H1 (cell line): ENCODE results near the gene ZSCAN10. TPM values are rescaled to one million over a fixed set of nuclear protein-coding genes. Genes with fewer than 3 reads are reported as not detected.
"Not testable (repeated sequence)": the region's sequence is repeated elsewhere in the genome, so short reads cannot be mapped to it uniquely, and the experiment has no call there.

Experiments
- CTCF ChIA-PET: fragments of 300-600 bp; sonication (Branson Sonifier 250); formaldehyde crosslinking; loops from one replicate; lab custom pipeline; 2021; ENCODE audit not compliant: partially characterized antibody; lab: Charles Lee
- POLR2A ChIA-PET: fragments of 300-600 bp; sonication (Branson Sonifier 250); formaldehyde crosslinking; loops from one replicate; lab custom pipeline; 2021; ENCODE audit warnings: inconsistent platforms; ENCODE audit not compliant: partially characterized antibody; lab: Charles Lee
- DNase-seq, 2 experiments: peaks; one replicate each; pipeline versions ENCODE4 v3.0.0 to v3.0.0-alpha.2; 2010 to 2022; ENCODE audit warnings: low spot score in 2 of 2, low read depth in 1 of 2, mixed read lengths in 1 of 2
- FAIRE-seq: peaks from 2 replicates; lab custom pipeline; 2011; peaks lifted over from hg19 to GRCh38; lab: Jason Lieb, UNC
- H2AFZ ChIP-seq: 2 replicates; pipeline ENCODE4 v1.8.1; 2012; ENCODE audit warnings: low read length, inconsistent platforms
- H2AK5ac ChIP-seq: 2 replicates; pipeline ENCODE4 v1.6.1; 2013; ENCODE audit warnings: low read depth, low read length
- H2BK120ac ChIP-seq: replicated peaks from 2 replicates; pipeline ENCODE3; 2013; ENCODE audit warnings: low read depth, low read length, inconsistent platforms
- H2BK12ac ChIP-seq: 2 replicates; pipeline ENCODE4 v1.6.1; 2013; ENCODE audit warnings: low read depth, low read length
- H2BK15ac ChIP-seq: 2 replicates; pipeline ENCODE4 v1.6.1; 2013; ENCODE audit warnings: low read length
- H2BK20ac ChIP-seq: 2 replicates; pipeline ENCODE4 v1.6.1; 2013; ENCODE audit warnings: low read length
- H2BK5ac ChIP-seq: 2 replicates; pipeline ENCODE4 v1.6.1; 2013; ENCODE audit warnings: low read depth, low read length
- H3K14ac ChIP-seq: 2 replicates; pipeline ENCODE4 v1.6.1; 2013; ENCODE audit warnings: inconsistent platforms; ENCODE audit not compliant: insufficient read length
- H3K18ac ChIP-seq: 2 replicates; pipeline ENCODE4 v1.6.1; 2013; ENCODE audit warnings: low read length; ENCODE audit errors: extremely low read depth
- H3K23ac ChIP-seq: 2 replicates; pipeline ENCODE4 v1.6.1; 2013; ENCODE audit warnings: inconsistent platforms; ENCODE audit not compliant: insufficient read length
- H3K23me2 ChIP-seq: 2 replicates; pipeline ENCODE4 v1.6.1; 2013; ENCODE audit warnings: low read depth, low read length
- H3K27ac ChIP-seq: 2 replicates; pipeline ENCODE4 v1.6.1; 2011; ENCODE audit warnings: low read depth, low read length, inconsistent platforms
- H3K27me3 ChIP-seq, 4 experiments: replicated peaks in 1 of 4; 1 replicate in 1 of 4; 2 replicates in 3 of 4; pipeline versions ENCODE4 v1.6.1 to v1.8.1; 2011 to 2013; ENCODE audit warnings: low read length in 3 of 4, mild to moderate bottlenecking in 3 of 4, inconsistent platforms in 2 of 4, mixed read lengths in 2 of 4, moderate library complexity in 1 of 4; ENCODE audit not compliant: control insufficient read depth in 3 of 4, insufficient read depth in 3 of 4; ENCODE audit errors: extremely low read depth in 1 of 4
- H3K36me3 ChIP-seq, 4 experiments: 2 replicates each; pipeline versions ENCODE4 v1.6.1 to v1.8.1; 2011 to 2013; ENCODE audit warnings: mild to moderate bottlenecking in 4 of 4, low read length in 3 of 4, moderate library complexity in 2 of 4, control low read depth in 1 of 4, inconsistent platforms in 1 of 4; ENCODE audit not compliant: insufficient read depth in 4 of 4, control insufficient read depth in 2 of 4
- H3K4ac ChIP-seq: replicated peaks from 2 replicates; pipeline ENCODE3; 2013; ENCODE audit warnings: low read length, low read depth, mixed read lengths, inconsistent platforms; ENCODE audit not compliant: insufficient read length
- H3K4me1 ChIP-seq, 4 experiments: replicated peaks in 1 of 4; 1 replicate in 1 of 4; 2 replicates in 3 of 4; pipeline versions ENCODE4 v1.6.1 to v1.8.1; 2011 to 2013; ENCODE audit warnings: low read length in 3 of 4, inconsistent platforms in 2 of 4, mixed read lengths in 1 of 4; ENCODE audit not compliant: insufficient read depth in 4 of 4, control insufficient read depth in 3 of 4
- H3K4me2 ChIP-seq, 2 experiments: 2 replicates each; pipeline versions ENCODE4 v1.6.1 to v1.8.1; 2011 to 2013; ENCODE audit warnings: low read depth in 2 of 2, low read length in 2 of 2, control low read depth in 1 of 2, inconsistent platforms in 1 of 2, mild to moderate bottlenecking in 1 of 2; ENCODE audit not compliant: insufficient read depth in 1 of 2
- H3K4me3 ChIP-seq, 4 experiments: fragments of 200-600, 300-600 bp in 1 of 4; sonication (generic), shearing (Covaris generic), sonication (Bioruptor Twin) in 1 of 4; 2 replicates each; pipeline versions ENCODE4 v1.5.1 to v1.8.1; 2011 to 2016; ENCODE audit warnings: low read length in 4 of 4, low read depth in 3 of 4, control low read depth in 2 of 4, inconsistent platforms in 2 of 4, mild to moderate bottlenecking in 2 of 4, mixed read lengths in 1 of 4, moderate library complexity in 1 of 4; ENCODE audit not compliant: insufficient read depth in 2 of 4; ENCODE audit errors: extremely low read depth in 1 of 4
- H3K56ac ChIP-seq: replicated peaks from 2 replicates; pipeline ENCODE3; 2013; ENCODE audit warnings: low read depth, mild to moderate bottlenecking, mixed read lengths, low read length, inconsistent platforms; ENCODE audit not compliant: insufficient read length
- H3K79me1 ChIP-seq: 2 replicates; pipeline ENCODE4 v1.6.1; 2013; ENCODE audit warnings: low read depth, low read length, control low read depth
- H3K79me2 ChIP-seq, 2 experiments: 2 replicates each; pipeline versions ENCODE4 v1.6.1 to v1.8.1; 2012 to 2013; ENCODE audit warnings: low read length in 2 of 2, mild to moderate bottlenecking in 2 of 2, inconsistent platforms in 1 of 2; ENCODE audit not compliant: insufficient read depth in 2 of 2, control insufficient read depth in 1 of 2
- H3K9ac ChIP-seq, 4 experiments: replicated peaks in 1 of 4; 1 replicate in 1 of 4; 2 replicates in 3 of 4; pipeline versions ENCODE4 v1.6.1 to v1.8.1; 2011 to 2013; ENCODE audit warnings: low read depth in 3 of 4, low read length in 3 of 4, control low read depth in 2 of 4, mild to moderate bottlenecking in 2 of 4, moderate library complexity in 2 of 4, inconsistent platforms in 1 of 4; ENCODE audit errors: extremely low read depth in 1 of 4
- H3K9me3 ChIP-seq, 2 experiments: 2 replicates each; pipeline versions ENCODE4 v1.6.1 to v1.8.1; 2012 to 2013; ENCODE audit warnings: mild to moderate bottlenecking in 2 of 2, moderate library complexity in 2 of 2, control low read depth in 1 of 2, inconsistent platforms in 1 of 2, low read depth in 1 of 2, low read length in 1 of 2, mixed read lengths in 1 of 2; ENCODE audit not compliant: insufficient read depth in 2 of 2
- H4K20me1 ChIP-seq, 2 experiments: replicated peaks in 1 of 2; 2 replicates each; pipeline versions ENCODE3 to v1.8.1; 2011 to 2013; ENCODE audit warnings: inconsistent platforms in 2 of 2, low read length in 2 of 2, mild to moderate bottlenecking in 1 of 2; ENCODE audit not compliant: insufficient read depth in 2 of 2, control insufficient read depth in 1 of 2
- H4K5ac ChIP-seq: 2 replicates; pipeline ENCODE4 v1.6.1; 2013; ENCODE audit warnings: low read length, low read depth, mixed read lengths, inconsistent platforms; ENCODE audit not compliant: insufficient read length
- H4K8ac ChIP-seq: 2 replicates; pipeline ENCODE4 v1.8.0; 2013; ENCODE audit warnings: mild to moderate bottlenecking, moderate library complexity, low read length, inconsistent platforms; ENCODE audit not compliant: insufficient read depth; ENCODE audit errors: extremely low read depth
- H4K91ac ChIP-seq: replicated peaks from 2 replicates; pipeline ENCODE3; 2013; ENCODE audit warnings: low read length, mixed read lengths, inconsistent platforms; ENCODE audit not compliant: insufficient read length
- WGBS, 2 experiments: shearing (Covaris generic) in 1 of 2; methylation state at CpG; one replicate each; pipeline versions ENCODE4 v1.1.6 to v1.1.7; 2013 to 2015; ENCODE audit warnings: low lambda C conversion rate in 2 of 2, mixed read lengths in 2 of 2, inconsistent platforms in 1 of 2, low coverage in 1 of 2, missing lambda C conversion rate in 1 of 2; ENCODE audit not compliant: insufficient replicate concordance in 2 of 2, insufficient coverage in 1 of 2, insufficient read length in 1 of 2; ENCODE audit errors: extremely low coverage in 1 of 2, missing lambda C conversion rate in 1 of 2; 5-methylcytosine and 5-hydroxymethylcytosine counted together
- polyA plus RNA-seq, 7 experiments: library from polyadenylated mRNA; depleted of rRNA in 3 of 7; stranded (reverse) in 5 of 7; unstranded in 2 of 7; fragments of >200 nt in 5 of 7; fragments of 200-250 nt in 2 of 7; gene quantifications; 1 replicate in 5 of 7; 2 replicates in 1 of 7; 4 replicates in 1 of 7; pipeline versions ENCODE4 v1.2.1 to v1.2.3, GENCODE V29; 2011 to 2013; ENCODE audit warnings: missing spikeins in 2 of 7, mixed read lengths in 2 of 7
- total RNA-seq: library from RNA; stranded (reverse); fragmentation: NEBNext Ultra II Directional; extraction: Animal tissue kit (Norgen Biotek cat#: 25700); gene quantifications from 2 replicates; pipeline ENCODE4 v1.2.1, GENCODE V29; 2021

ZSCAN10 gene
- total and polyA plus RNA-seq, 2 of the 8 experiments (the other 6 are each of a cell fraction or from before 2014, with no cell fraction given), result 209 to 314 TPM

- H3K36me3 ChIP-seq, H3K79me2 ChIP-seq, H4K8ac ChIP-seq, H4K5ac ChIP-seq, H3K4me2 ChIP-seq, H2BK5ac ChIP-seq, H2BK120ac ChIP-seq, H3K79me1 ChIP-seq, H2BK12ac ChIP-seq, H3K4me3 ChIP-seq, H3K18ac ChIP-seq, H2AK5ac ChIP-seq, H2BK20ac ChIP-seq, H3K27ac ChIP-seq, FAIRE-seq, H3K9ac ChIP-seq, H3K4ac ChIP-seq, H3K14ac ChIP-seq, H2BK15ac ChIP-seq, H2AFZ ChIP-seq, H3K27me3 ChIP-seq, DNase-seq, H3K56ac ChIP-seq, H3K23me2 ChIP-seq, H3K23ac ChIP-seq, H3K9me3 ChIP-seq, H4K91ac ChIP-seq: not testable (repeated sequence)
- Histone ChIP-seq H3K4me1 (peaks cover 5 to 17% (median 6%) of the 10 kb centered on the region in 4 experiments; a peak in 6 of 7 replicates), H4K20me1 (peaks cover 7 to 13% of the 10 kb centered on the region in 2 experiments)
- CTCF ChIA-PET, result interaction anchor here (0.7 to 6.6 kb wide), 9 partner anchors 8 to 119 kb away, joined by 3 to 88 read pairs (median 4); no protein-coding TSS in a partner anchor
- WGBS, 2 experiments, result 69% methylated on average over 8 of the region's 9 CpGs; no CpG with 5 or more reads in 1 of the 2 experiments
- POLR2A ChIA-PET, result interaction anchor here (0.8 to 12.7 kb wide), 24 partner anchors 8 to 79 kb away, joined by 3 to 140 read pairs (median 5); partner anchors contain the start of genes CLDN6, HCFC1R1, THOC6 and TNFRSF12A
Observed at GRCh38 chr16:3055734-3056115, 43.4 kb downstream of the ZSCAN10 start.
